HUES64 (cell line): ENCODE data around the gene KLF13.

Experiments used
- H3K27ac ChIP-seq: 2 replicates; pipeline ENCODE4 v1.7.0; 2013; ENCODE audit warnings: low read depth, low read length, inconsistent platforms
- H3K27me3 ChIP-seq: 2 replicates; pipeline ENCODE4 v1.6.1; 2013; ENCODE audit warnings: mild to moderate bottlenecking, low read length; ENCODE audit not compliant: insufficient read depth
- H3K36me3 ChIP-seq: 2 replicates; pipeline ENCODE4 v1.6.1; 2013; ENCODE audit warnings: mild to moderate bottlenecking, low read length; ENCODE audit not compliant: insufficient read depth
- H3K4me1 ChIP-seq: 2 replicates; pipeline ENCODE4 v1.6.1; 2013; ENCODE audit warnings: mild to moderate bottlenecking, low read length, moderate library complexity; ENCODE audit not compliant: insufficient read depth
- H3K4me3 ChIP-seq: 2 replicates; pipeline ENCODE4 v1.5.1; 2013; ENCODE audit warnings: mild to moderate bottlenecking, low read length, moderate library complexity
- H3K9ac ChIP-seq: 2 replicates; pipeline ENCODE4 v1.6.1; 2013; ENCODE audit warnings: mild to moderate bottlenecking, low read depth, low read length
- H3K9me3 ChIP-seq: 2 replicates; pipeline ENCODE4 v1.6.1; 2013; ENCODE audit warnings: low read depth, low read length; ENCODE audit not compliant: insufficient read depth
- WGBS: fragments of 150-250, 120-280 bp; methylation state at CpG from one replicate; pipeline ENCODE4 v1.1.7; 2013; ENCODE audit warnings: missing lambda C conversion rate; 5-methylcytosine and 5-hydroxymethylcytosine counted together

KLF13 gene

GRCh38 chr15:31292391-31293015 is 34.1 kb upstream of the KLF13 start:
- Histone ChIP-seq H3K9ac (no peak overlapping the region), H3K27me3 (no peaks in the 10 kb centered on the region), H3K9me3 (no peaks in the 10 kb centered on the region), H3K4me3 (no peak overlapping the region), H3K27ac (no peak overlapping the region), H3K4me1 (peaks cover 14% of the 10 kb centered on the region; the same call in 1 of the 2 replicates), H3K36me3 (no peaks in the 10 kb centered on the region)
- WGBS: 86% methylated on average over 3 of the region's 3 CpGs

- Histone ChIP-seq H3K27me3 (no peaks in the 10 kb centered on the region), H3K36me3 (no peaks in the 10 kb centered on the region), H3K9ac (no peak overlapping the region), H3K27ac (no peak overlapping the region), H3K4me3 (no peak overlapping the region), H3K4me1 (peaks cover 16% of the 10 kb centered on the region; the same call in 1 of the 2 replicates), H3K9me3 (no peaks in the 10 kb centered on the region)
- 94% methylated on average over 3 of the region's 3 CpGs for WGBS
Observed at GRCh38 chr15:31293655-31294054, 33.0 kb upstream of the KLF13 start.

- Histone ChIP-seq H3K4me3 (no peak overlapping the region), H3K9me3 (no peaks in the 10 kb centered on the region), H3K27ac (no peak overlapping the region), H3K4me1 (peaks cover 16% of the 10 kb centered on the region; the same call in 1 of the 2 replicates), H3K9ac (no peak overlapping the region), H3K36me3 (no peaks in the 10 kb centered on the region), H3K27me3 (no peaks in the 10 kb centered on the region)
- 96% methylated on average over 2 of the region's 2 CpGs for WGBS
Observed at GRCh38 chr15:31294067-31294466, 32.6 kb upstream of the KLF13 start.

- Histone ChIP-seq H3K4me3 (no peak overlapping the region), H3K4me1 (peaks cover 16% of the 10 kb centered on the region; the same call in 1 of the 2 replicates), H3K27ac (no peak overlapping the region), H3K9me3 (no peaks in the 10 kb centered on the region), H3K36me3 (no peaks in the 10 kb centered on the region), H3K27me3 (no peaks in the 10 kb centered on the region), H3K9ac (no peak overlapping the region)
- 87% methylated on average over 8 of the region's 8 CpGs for WGBS
Observed at GRCh38 chr15:31295658-31296057, 31.0 kb upstream of the KLF13 start.

GRCh38 chr15:31296219-31296645 is 30.4 kb upstream of the KLF13 start:
- H3K36me3 ChIP-seq: no peaks in the 10 kb centered on the region
- no peaks in the 10 kb centered on the region for H3K9me3 ChIP-seq
- no peak overlapping the region for H3K4me3 ChIP-seq
- 86% methylated on average over 3 of the region's 3 CpGs for WGBS
- no peaks in the 10 kb centered on the region for H3K27me3 ChIP-seq
- no peak overlapping the region for H3K27ac ChIP-seq
- H3K4me1 ChIP-seq: peaks cover 16% of the 10 kb centered on the region; the same call in 1 of the 2 replicates
- H3K9ac ChIP-seq: no peak overlapping the region

GRCh38 chr15:31296646-31297574 is 29.7 kb upstream of the KLF13 start:
- Histone ChIP-seq H3K36me3 (no peaks in the 10 kb centered on the region), H3K27ac (no peak overlapping the region), H3K27me3 (no peaks in the 10 kb centered on the region), H3K9me3 (no peaks in the 10 kb centered on the region), H3K4me1 (peaks cover 16% of the 10 kb centered on the region; the same call in 1 of the 2 replicates), H3K9ac (no peak overlapping the region), H3K4me3 (no peak overlapping the region)
- 60% methylated on average over 13 of the region's 13 CpGs for WGBS

GRCh38 chr15:31297575-31298456 is 28.8 kb upstream of the KLF13 start:
- Histone ChIP-seq H3K36me3 (no peaks in the 10 kb centered on the region), H3K27ac (no peak overlapping the region), H3K4me1 (peaks cover 19% of the 10 kb centered on the region), H3K9me3 (no peaks in the 10 kb centered on the region), H3K9ac (no peak overlapping the region), H3K4me3 (no peak overlapping the region), H3K27me3 (no peaks in the 10 kb centered on the region)
- WGBS: 94% methylated on average over 14 of the region's 14 CpGs

- Histone ChIP-seq H3K27ac (no peak overlapping the region), H3K27me3 (no peaks in the 10 kb centered on the region), H3K9ac (no peak overlapping the region), H3K9me3 (no peaks in the 10 kb centered on the region), H3K4me3 (no peak overlapping the region), H3K4me1 (peaks cover 25% of the 10 kb centered on the region), H3K36me3 (no peaks in the 10 kb centered on the region)
- WGBS: 92% methylated on average over 11 of the region's 11 CpGs
Observed at GRCh38 chr15:31298707-31299172, 27.9 kb upstream of the KLF13 start.

GRCh38 chr15:31300208-31300661 is 26.4 kb upstream of the KLF13 start:
- Histone ChIP-seq H3K9me3 (no peaks in the 10 kb centered on the region), H3K4me1 (peaks cover 30% of the 10 kb centered on the region), H3K36me3 (no peaks in the 10 kb centered on the region), H3K4me3 (no peak overlapping the region), H3K9ac (no peak overlapping the region), H3K27me3 (no peaks in the 10 kb centered on the region), H3K27ac (no peak overlapping the region)
- 93% methylated on average over 10 of the region's 10 CpGs for WGBS

- H3K4me1 ChIP-seq: peaks cover 38% of the 10 kb centered on the region
- no peaks in the 10 kb centered on the region for H3K9me3 ChIP-seq
- H3K27ac ChIP-seq: no peak overlapping the region
- no peaks in the 10 kb centered on the region for H3K27me3 ChIP-seq
- WGBS: 87% methylated on average over 16 of the region's 16 CpGs
- H3K36me3 ChIP-seq: no peaks in the 10 kb centered on the region
- no peak overlapping the region for H3K4me3 ChIP-seq
- H3K9ac ChIP-seq: no peak overlapping the region
Observed at GRCh38 chr15:31300981-31301672, 25.5 kb upstream of the KLF13 start.
